Measurements from ENCODE around the gene SLC45A3.

SLC45A3 gene

DNA sequence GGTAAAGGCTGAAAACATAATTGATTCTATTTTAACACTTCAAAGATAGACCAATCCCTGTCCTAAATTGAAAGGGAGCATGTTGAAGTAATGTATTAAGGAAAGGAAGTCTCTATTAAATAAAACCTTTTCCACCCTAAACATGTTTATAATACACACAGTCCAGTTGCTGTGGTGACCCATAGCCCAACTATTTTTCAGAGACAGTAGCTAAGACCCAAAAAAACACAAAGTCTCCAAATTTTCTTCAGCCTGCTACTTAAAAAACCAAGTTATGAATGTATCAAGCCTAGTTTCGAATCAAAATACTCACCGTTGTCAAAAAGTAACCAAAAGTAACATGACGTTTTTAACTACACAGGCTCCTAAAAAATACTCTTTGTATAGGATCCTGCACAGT lies 50.1 kb downstream of the SLC45A3 start:
- TF ChIP-seq, protein P1, sequence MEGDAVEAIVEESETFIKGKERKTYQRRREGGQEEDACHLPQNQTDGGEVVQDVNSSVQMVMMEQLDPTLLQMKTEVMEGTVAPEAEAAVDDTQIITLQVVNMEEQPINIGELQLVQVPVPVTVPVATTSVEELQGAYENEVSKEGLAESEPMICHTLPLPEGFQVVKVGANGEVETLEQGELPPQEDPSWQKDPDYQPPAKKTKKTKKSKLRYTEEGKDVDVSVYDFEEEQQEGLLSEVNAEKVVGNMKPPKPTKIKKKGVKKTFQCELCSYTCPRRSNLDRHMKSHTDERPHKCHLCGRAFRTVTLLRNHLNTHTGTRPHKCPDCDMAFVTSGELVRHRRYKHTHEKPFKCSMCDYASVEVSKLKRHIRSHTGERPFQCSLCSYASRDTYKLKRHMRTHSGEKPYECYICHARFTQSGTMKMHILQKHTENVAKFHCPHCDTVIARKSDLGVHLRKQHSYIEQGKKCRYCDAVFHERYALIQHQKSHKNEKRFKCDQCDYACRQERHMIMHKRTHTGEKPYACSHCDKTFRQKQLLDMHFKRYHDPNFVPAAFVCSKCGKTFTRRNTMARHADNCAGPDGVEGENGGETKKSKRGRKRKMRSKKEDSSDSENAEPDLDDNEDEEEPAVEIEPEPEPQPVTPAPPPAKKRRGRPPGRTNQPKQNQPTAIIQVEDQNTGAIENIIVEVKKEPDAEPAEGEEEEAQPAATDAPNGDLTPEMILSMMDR (conservative IDR thresholded peaks at IDR 0.05; ENCODE audit: low read length), result no peak
- H3K4me3 ChIP-seq (ENCODE audit: low read length), result peak overlapping the region; percentile 88
- peak; percentile 65 for DNase-seq (ENCODE audit: low read depth)

DNA sequence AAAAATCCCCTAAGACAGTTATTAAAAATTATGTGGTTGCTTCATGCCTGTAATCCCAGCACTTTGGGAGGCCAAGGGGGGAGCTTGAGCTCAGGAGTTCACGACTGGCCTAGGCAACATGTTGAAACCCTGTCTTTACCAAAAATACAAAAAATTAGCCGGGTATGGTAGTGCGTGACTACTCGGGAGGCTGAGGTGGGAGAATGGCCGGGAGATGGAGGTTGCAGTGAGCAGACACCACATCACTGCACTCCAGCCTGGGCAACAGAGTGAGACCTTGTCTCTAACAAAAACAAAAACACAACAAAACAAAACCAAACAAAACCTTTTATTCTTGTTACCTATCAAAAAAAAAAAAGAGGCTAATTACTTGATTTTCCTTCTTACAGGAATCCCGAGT lies 50.6 kb downstream of the SLC45A3 start:
- TF ChIP-seq, protein P1 (conservative IDR thresholded peaks at IDR 0.05; ENCODE audit: low read length), result no peak
- no peak overlapping the region; the same call in 1 of the 2 replicates for H3K4me3 ChIP-seq (ENCODE audit: low read length)
- DNase-seq (ENCODE audit: low read depth), result no peak

DNA sequence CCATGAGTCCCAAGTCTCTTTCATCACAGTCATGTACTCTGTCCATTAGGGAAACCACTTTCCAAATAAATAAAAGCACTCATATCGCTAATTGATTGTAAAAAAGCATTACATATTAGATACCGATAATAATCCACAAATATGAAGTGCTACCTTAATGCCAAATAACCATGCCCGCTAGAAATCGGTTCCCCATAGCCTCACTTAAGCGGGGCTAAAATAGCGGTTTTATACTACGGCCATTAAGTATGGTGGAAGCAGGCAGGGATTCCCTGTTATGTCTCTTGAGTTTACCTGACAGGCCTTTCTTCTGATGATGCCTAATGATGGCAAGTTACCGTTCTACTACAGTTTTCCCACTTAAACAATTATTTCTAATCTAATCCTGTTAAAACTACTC lies 52.4 kb downstream of the SLC45A3 start:
- H3K4me3 ChIP-seq (ENCODE audit: low read length), result no peak overlapping the region
- DNase-seq (ENCODE audit: low read depth), result no peak
- TF ChIP-seq, protein P1 (conservative IDR thresholded peaks at IDR 0.05; ENCODE audit: low read length), result no peak

DNA sequence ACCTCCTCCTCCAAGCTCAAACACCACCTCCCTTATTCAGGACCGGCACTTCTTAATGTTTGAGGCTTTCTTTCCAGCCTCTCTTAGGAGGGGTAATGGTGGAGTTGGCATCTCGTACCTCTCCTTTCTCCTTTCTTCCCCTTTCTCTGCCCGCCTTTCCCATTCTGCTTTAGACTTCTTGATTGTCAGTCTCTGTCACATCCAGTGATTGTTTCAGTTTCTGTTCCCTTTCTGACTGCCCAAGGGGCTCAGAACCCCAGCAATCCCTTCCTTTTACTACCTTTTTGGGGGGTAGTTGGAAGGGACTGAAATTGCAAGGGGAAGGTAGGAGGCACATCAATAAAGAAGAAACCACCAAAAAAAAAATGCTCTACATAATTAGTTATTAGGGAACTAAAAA lies 54.1 kb downstream of the SLC45A3 start:
- TF ChIP-seq, protein P1 (conservative IDR thresholded peaks at IDR 0.05; ENCODE audit: low read length), result no peak
- no peak for DNase-seq (ENCODE audit: low read depth)
- H3K4me3 ChIP-seq (ENCODE audit: low read length), result no peak overlapping the region

DNA sequence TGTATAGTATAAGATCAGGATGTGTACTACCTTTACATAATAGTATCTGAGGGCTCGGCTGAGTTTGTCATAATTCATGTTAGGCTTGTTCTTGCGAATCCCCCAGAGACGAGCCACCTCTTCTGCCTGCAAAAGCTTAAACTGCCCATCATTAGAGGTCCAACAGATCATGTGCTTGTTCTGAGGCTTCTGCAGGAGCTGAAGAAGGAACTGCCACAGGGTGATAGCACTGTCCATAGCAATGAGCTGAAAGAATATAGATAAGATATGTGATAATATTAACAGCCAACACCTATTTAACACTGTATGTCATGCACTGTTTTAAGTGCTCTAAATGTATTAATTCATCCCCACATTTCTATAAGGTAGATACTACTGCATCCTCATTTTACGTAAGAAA lies 56.7 kb downstream of the SLC45A3 start:
- TF ChIP-seq, protein P1 (conservative IDR thresholded peaks at IDR 0.05; ENCODE audit: low read length), result no peak
- no peak for DNase-seq (ENCODE audit: low read depth)
- no peak overlapping the region for H3K4me3 ChIP-seq (ENCODE audit: low read length)

DNA sequence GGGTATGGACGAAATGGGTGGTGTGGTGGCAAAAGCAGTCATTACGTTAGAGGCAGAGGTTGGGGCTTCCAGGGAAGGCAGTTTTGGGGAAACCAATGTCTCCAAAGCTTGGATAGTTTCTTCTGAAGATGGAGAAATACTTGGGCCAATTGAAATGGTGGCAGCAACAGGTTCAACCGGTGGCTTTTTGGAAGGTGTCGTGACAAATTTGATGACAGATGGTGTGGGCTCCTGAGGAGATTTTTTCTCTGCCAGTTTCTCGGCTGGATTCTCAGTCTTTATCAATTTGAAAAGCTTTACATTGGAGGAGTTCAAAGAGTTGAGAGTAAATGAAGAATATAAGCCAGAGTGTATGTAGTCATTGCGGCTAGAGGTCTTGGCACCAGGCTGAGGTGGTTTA lies 60.0 kb downstream of the SLC45A3 start:
- no peak for DNase-seq (ENCODE audit: low read depth)
- no peak overlapping the region for H3K4me3 ChIP-seq (ENCODE audit: low read length)

DNA sequence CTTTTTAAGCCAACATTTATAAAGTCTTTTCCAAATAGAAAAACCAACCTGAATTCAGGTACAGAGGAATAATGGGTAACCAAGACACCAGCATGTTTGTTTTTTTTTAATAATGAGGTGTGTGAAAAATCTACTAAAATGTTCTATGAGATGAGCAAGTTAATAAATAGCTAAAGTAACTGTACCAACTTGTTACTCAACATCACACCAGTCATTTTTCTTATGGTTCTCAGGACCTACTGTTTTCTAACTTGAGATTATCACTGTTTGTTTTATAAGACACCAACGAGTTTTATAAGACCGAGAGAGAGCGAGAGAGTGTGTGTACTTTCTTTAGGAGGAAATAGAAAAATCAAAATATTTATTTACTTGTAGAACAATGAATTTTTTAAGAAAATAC lies 60.9 kb downstream of the SLC45A3 start:
- no peak for DNase-seq (ENCODE audit: low read depth)
- TF ChIP-seq, protein P1 (conservative IDR thresholded peaks at IDR 0.05; ENCODE audit: low read length), result no peak
- no peak overlapping the region for H3K4me3 ChIP-seq (ENCODE audit: low read length)

More for the DNA sequence above, 60.0 kb downstream of the SLC45A3 start:
- TF ChIP-seq, protein P1 (conservative IDR thresholded peaks at IDR 0.05; ENCODE audit: low read length), result no peak
